Trophoblast cell (in vitro differentiated cells and primary cell): ENCODE measurements around the gene SMIM14.
A peak's percentile ranks its signal among the peaks of the same experiment; 100 is the strongest.

ENCODE experiments used
- DNase-seq, 2 donors: peaks; one replicate each; pipeline ENCODE4 v3.0.0-alpha.2; 2016
- H2AFZ ChIP-seq: 2 replicates; pipeline ENCODE4 v1.6.1; 2013; ENCODE audit warnings: low read length, moderate library complexity, mild to moderate bottlenecking; ENCODE audit not compliant: insufficient read depth, poor library complexity
- H2AK5ac ChIP-seq: 2 replicates; pipeline ENCODE4 v1.6.1; 2013; ENCODE audit warnings: mild to moderate bottlenecking, low read length
- H2BK120ac ChIP-seq: 2 replicates; pipeline ENCODE4 v1.6.1; 2013; ENCODE audit warnings: low read length, mild to moderate bottlenecking, moderate library complexity; ENCODE audit not compliant: insufficient read depth, poor library complexity
- H2BK12ac ChIP-seq: 2 replicates; pipeline ENCODE4 v1.6.1; 2013; ENCODE audit warnings: mild to moderate bottlenecking, low read length, moderate library complexity
- H2BK5ac ChIP-seq: 2 replicates; pipeline ENCODE4 v1.6.1; 2013; ENCODE audit warnings: low read length, low read depth, moderate library complexity, mild to moderate bottlenecking; ENCODE audit not compliant: poor library complexity
- H3K14ac ChIP-seq: 2 replicates; pipeline ENCODE4 v1.6.1; 2013; ENCODE audit warnings: mild to moderate bottlenecking, low read length
- H3K18ac ChIP-seq: 2 replicates; pipeline ENCODE4 v1.6.1; 2013; ENCODE audit warnings: mild to moderate bottlenecking, low read length
- H3K23ac ChIP-seq: 2 replicates; pipeline ENCODE4 v1.6.1; 2013; ENCODE audit warnings: low read length
- H3K27ac ChIP-seq: 2 replicates; pipeline ENCODE4 v1.5.1; 2013; ENCODE audit warnings: low read depth, mild to moderate bottlenecking, inconsistent platforms, low read length, moderate library complexity
- H3K27me3 ChIP-seq: 2 replicates; pipeline ENCODE4 v1.6.1; 2013; ENCODE audit warnings: inconsistent platforms, mild to moderate bottlenecking, low read length, moderate library complexity; ENCODE audit not compliant: insufficient read depth
- H3K36me3 ChIP-seq, 2 experiments: 1 replicate in 1 of 2; 2 replicates in 1 of 2; pipeline ENCODE4 v1.6.1; 2013; ENCODE audit warnings: low read length in 2 of 2, mild to moderate bottlenecking in 2 of 2, moderate library complexity in 1 of 2; ENCODE audit not compliant: insufficient read depth in 2 of 2, control insufficient read depth in 1 of 2
- H3K4ac ChIP-seq: 2 replicates; pipeline ENCODE4 v1.6.1; 2013; ENCODE audit warnings: low read depth, mild to moderate bottlenecking, low read length, moderate library complexity
- H3K4me1 ChIP-seq, 2 experiments: 1 replicate in 1 of 2; 2 replicates in 1 of 2; pipeline ENCODE4 v1.6.1; 2013; ENCODE audit warnings: low read length in 2 of 2, mild to moderate bottlenecking in 2 of 2, moderate library complexity in 1 of 2; ENCODE audit not compliant: insufficient read depth in 2 of 2, control insufficient read depth in 1 of 2
- H3K4me2 ChIP-seq: 2 replicates; pipeline ENCODE4 v1.6.1; 2013; ENCODE audit warnings: inconsistent platforms, mild to moderate bottlenecking, low read length, moderate library complexity
- H3K4me3 ChIP-seq: 2 replicates; pipeline ENCODE4 v1.5.1; 2013; ENCODE audit warnings: mild to moderate bottlenecking, low read depth, low read length, inconsistent platforms
- H3K79me1 ChIP-seq: one replicate; pipeline ENCODE4 v1.6.1; 2013; ENCODE audit warnings: low read length
- H3K79me2 ChIP-seq: 2 replicates; pipeline ENCODE4 v1.6.1; 2013; ENCODE audit warnings: low read length, mild to moderate bottlenecking; ENCODE audit not compliant: control insufficient read depth, insufficient read depth, poor library complexity
- H3K9ac ChIP-seq: 2 replicates; pipeline ENCODE4 v1.6.1; 2013; ENCODE audit warnings: mild to moderate bottlenecking, low read length
- H3K9me3 ChIP-seq: 2 replicates; pipeline ENCODE4 v1.6.1; 2013; ENCODE audit warnings: low read depth, mild to moderate bottlenecking, control low read depth, inconsistent platforms, low read length; ENCODE audit not compliant: insufficient read depth
- H4K12ac ChIP-seq: 2 replicates; pipeline ENCODE4 v1.6.1; 2013; ENCODE audit warnings: low read depth, mild to moderate bottlenecking, low read length, moderate library complexity
- H4K8ac ChIP-seq: 2 replicates; pipeline ENCODE4 v1.6.1; 2013; ENCODE audit warnings: low read depth, mild to moderate bottlenecking, low read length, moderate library complexity
- H4K91ac ChIP-seq: one replicate; pipeline ENCODE4 v1.6.1; 2013; ENCODE audit warnings: low read depth, mild to moderate bottlenecking, low read length, moderate library complexity
- WGBS: extraction: QIAGEN DNeasy Blood & Tissue Kit; methylation state at CpG from one replicate; pipeline ENCODE4 v1.1.7; 2013; ENCODE audit warnings: missing lambda C conversion rate; ENCODE audit not compliant: insufficient read length, insufficient coverage; ENCODE audit errors: extremely low coverage; 5-methylcytosine and 5-hydroxymethylcytosine counted together

The SMIM14 gene

GRCh38 chr4:39527296-39528060, 111.2 kb downstream of the SMIM14 start, which contains the start of gene UGDH:
Gene UGDH, minus strand, starts transcription at chr4:39527439. Its CDS starts 5,927 bp downstream, at chr4:39521512.
- Histone ChIP-seq H2AFZ (peak within 1 kb of the TSS; percentile 80), H4K91ac (peak within 1 kb of the TSS; percentile 93), H3K14ac (peak within 1 kb of the TSS; percentile 87), H3K79me2 (peaks cover 16% of the 10 kb centered on the region), H3K27ac (peak within 1 kb of the TSS; percentile 95), H4K8ac (peak within 1 kb of the TSS; percentile 80), H3K23ac (no peak within 1 kb of the TSS), H2BK12ac (no peak within 1 kb of the TSS), H3K18ac (peak within 1 kb of the TSS; percentile 94), H3K4me3 (peak within 1 kb of the TSS; percentile 99), H3K27me3 (no peaks in the 10 kb centered on the region), H3K4me2 (peak within 1 kb of the TSS; percentile 84), H3K79me1 (peaks cover 15% of the 10 kb centered on the region), H3K36me3 (peaks cover 7 to 8% of the 10 kb centered on the region in 2 experiments), H2BK5ac (peak within 1 kb of the TSS; percentile 62), H2BK120ac (peak within 1 kb of the TSS; percentile 76), H3K4me1 (peaks cover 0 to 2% of the 10 kb centered on the region in 2 experiments), H2AK5ac (peak within 1 kb of the TSS; percentile 38), H4K12ac (peak within 1 kb of the TSS; percentile 81), H3K9me3 (peaks cover 11% of the 10 kb centered on the region), H3K4ac (peak within 1 kb of the TSS; percentile 88), H3K9ac (peak within 1 kb of the TSS; percentile 90)
- peak; percentile 99 to 100 for DNase-seq
- no CpG with 5 or more reads among the region's 73 CpGs for WGBS

DNA sequence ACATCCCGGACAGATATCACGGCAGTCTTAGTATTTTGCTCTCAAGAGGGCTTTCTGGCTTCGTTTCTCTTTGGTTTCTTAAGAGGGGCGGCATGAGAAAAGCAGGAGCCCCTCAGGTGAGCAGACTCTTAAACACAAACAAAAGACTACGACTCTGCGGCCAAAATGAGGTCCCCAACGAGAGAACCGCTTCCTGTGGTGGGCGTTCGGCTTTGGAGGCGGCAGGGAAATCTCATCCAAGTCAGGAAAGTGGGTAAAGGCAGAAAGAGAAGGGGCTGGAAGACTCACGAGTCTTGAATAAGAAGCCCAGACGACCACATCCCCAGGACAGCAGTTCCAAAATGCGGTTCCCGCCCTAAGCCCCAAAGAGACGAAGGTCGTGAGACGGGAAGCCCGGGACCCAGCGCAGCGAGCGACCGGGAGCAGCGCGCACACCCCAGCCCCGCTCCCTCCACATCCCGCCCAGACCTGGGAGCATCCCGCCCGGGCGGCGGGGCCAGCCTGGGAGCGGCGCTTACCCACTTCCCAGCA, 111.8 kb downstream of the SMIM14 start:
- Histone ChIP-seq H3K79me1 (peaks cover 15% of the 10 kb centered on the region), H3K23ac (no peak overlapping the region), H3K4ac (peak overlapping the region; percentile 88), H2BK12ac (no peak overlapping the region), H4K91ac (peak overlapping the region; percentile 93), H2AFZ (peak overlapping the region; percentile 80), H2BK120ac (peak overlapping the region; percentile 76), H3K36me3 (peaks cover 2 to 5% of the 10 kb centered on the region in 2 experiments), H3K4me3 (peak overlapping the region; percentile 87), H2BK5ac (peak overlapping the region; percentile 62), H3K14ac (peak overlapping the region; percentile 87), H3K4me2 (peak overlapping the region; percentile 84), H2AK5ac (peak overlapping the region; percentile 33), H3K27me3 (no peaks in the 10 kb centered on the region), H3K79me2 (peaks cover 16% of the 10 kb centered on the region), H3K27ac (peak overlapping the region; percentile 83), H3K4me1 (peaks cover 0 to 2% of the 10 kb centered on the region in 2 experiments), H4K12ac (peak overlapping the region; percentile 78), H3K18ac (peak overlapping the region; percentile 94), H3K9me3 (peaks cover 7% of the 10 kb centered on the region), H3K9ac (peak overlapping the region; percentile 87), H4K8ac (peak overlapping the region; percentile 77)
- DNase-seq = no peak
- no CpG with 5 or more reads among the region's 33 CpGs for WGBS

- Histone ChIP-seq H3K27ac (peak overlapping the region; percentile 83), H3K79me2 (peaks cover 16% of the 10 kb centered on the region), H3K4me1 (peaks cover 0 to 2% of the 10 kb centered on the region in 2 experiments), H3K9me3 (peaks cover 6% of the 10 kb centered on the region), H2BK120ac (no peak overlapping the region), H3K4ac (peak overlapping the region; percentile 0), H4K91ac (peak overlapping the region; percentile 93), H2AFZ (no peak overlapping the region), H3K4me2 (peak overlapping the region; percentile 84), H4K8ac (peak overlapping the region; percentile 77), H4K12ac (no peak overlapping the region), H3K23ac (no peak overlapping the region), H2BK5ac (no peak overlapping the region), H2AK5ac (no peak overlapping the region), H3K4me3 (peak overlapping the region; percentile 87), H3K36me3 (peaks cover 0 to 4% of the 10 kb centered on the region in 2 experiments), H3K18ac (no peak overlapping the region), H3K27me3 (no peaks in the 10 kb centered on the region), H3K79me1 (peaks cover 15% of the 10 kb centered on the region), H3K9ac (peak overlapping the region; percentile 87), H3K14ac (no peak overlapping the region), H2BK12ac (no peak overlapping the region)
- WGBS = no CpG with 5 or more reads among the region's 9 CpGs
- peak in 1 of 2 donors; percentile 24 for DNase-seq
These were observed 112.6 kb downstream of the SMIM14 start for GRCh38 chr4:39525822-39526690.
